ENCODE results near the gene PAF1.

DNA sequence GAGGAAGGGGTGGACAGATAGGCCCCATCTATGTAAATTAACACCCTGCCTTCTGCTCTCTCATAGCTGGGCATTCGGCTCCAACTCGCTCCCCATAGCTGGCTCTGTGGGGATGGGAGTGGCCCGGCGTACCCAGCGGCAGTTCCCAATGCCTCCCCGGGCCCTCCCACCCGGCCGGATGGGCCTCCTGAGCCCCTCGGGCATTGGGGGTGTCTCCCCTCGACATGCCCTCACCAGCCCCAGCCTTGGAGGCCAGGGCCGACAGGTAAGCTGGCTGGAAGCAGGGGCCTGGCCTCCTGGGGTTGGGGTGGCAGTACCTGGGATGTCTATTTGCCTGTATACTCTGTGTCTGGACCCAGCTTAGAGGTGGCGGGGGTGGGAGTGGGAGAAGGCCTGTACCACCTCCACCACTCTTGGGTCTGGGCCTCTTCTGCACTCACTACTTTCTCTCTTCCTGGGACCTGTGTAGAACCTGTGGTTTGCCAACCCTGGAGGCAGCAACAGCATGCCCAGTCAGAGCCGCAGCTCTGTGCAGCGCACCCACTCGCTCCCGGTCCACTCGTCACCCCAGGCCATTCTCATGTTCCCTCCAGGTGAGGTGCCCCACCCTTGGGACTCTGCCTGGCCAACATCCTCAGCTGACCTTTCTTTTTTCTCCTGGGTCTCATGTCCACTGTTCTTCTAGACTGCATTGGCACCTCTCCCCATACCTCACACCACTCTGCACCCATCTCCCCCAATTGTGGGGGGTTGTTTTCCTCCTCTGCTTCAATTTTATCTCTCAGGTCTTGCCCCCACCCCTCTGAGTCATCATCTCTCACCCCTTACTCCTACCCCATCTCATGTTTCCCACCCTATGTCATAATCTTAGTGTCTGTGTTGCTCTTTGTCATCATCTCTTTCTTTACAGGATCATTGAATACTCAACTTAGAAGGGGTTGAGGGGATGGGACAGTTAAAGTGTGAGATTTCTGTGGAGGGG is 10.1 kb downstream of the PAF1 start:
- TF ChIP-seq REST (IDR thresholded peaks at IDR 0.05; ENCODE audit: low read depth) (no peak), YY1 (IDR thresholded peaks at IDR 0.05; ENCODE audit: low read depth) (no peak), TAF1 (IDR thresholded peaks at IDR 0.05; ENCODE audit: low read depth) (no peak)

Measured in Ishikawa (cell line).